GM19238 (cell line): ENCODE data around the gene RAD51.
A peak's percentile ranks its signal among the peaks of the same experiment; 100 is the strongest.

ENCODE experiments used
- DNase-seq: peaks from one replicate; pipeline ENCODE4 v3.0.0; 2011; ENCODE audit warnings: low spot score; ENCODE audit not compliant: insufficient read length

The RAD51 gene

GRCh38 chr15:40762919-40763800 lies 68.2 kb downstream of the RAD51 start:
- peak; percentile 46 for DNase-seq

- peak; percentile 61 for DNase-seq
Measured at GRCh38 chr15:40763801-40764628, 69.0 kb downstream of the RAD51 start, which contains the start of gene GCHFR. Gene GCHFR (plus strand): TSS chr15:40764068. CDS start chr15:40764181, 113 bp downstream.

DNA sequence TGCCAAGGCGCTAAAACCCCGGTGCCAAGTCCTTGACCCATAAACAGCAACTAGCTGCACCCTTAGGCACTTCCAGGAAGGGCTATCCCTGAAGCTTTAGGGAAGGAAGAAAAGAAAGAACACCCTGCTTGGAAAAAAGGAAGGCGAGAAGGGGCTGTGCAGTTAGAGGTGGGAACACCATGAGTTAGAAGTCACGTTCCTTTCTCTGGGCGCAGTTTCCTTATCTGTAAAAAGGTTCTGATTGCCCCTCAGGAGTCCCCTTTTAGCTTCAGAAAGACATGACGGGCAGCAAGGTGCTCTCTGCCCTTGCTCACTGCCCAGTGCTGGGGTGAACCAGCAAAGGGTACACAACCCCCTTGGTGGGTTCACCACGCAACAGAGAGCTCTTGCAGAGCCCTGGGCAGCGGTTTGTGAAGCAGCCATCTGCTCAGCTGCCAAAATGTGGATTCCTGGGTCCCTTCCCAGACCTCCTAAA lies 69.7 kb downstream of the RAD51 start:
- no peak for DNase-seq

DNA sequence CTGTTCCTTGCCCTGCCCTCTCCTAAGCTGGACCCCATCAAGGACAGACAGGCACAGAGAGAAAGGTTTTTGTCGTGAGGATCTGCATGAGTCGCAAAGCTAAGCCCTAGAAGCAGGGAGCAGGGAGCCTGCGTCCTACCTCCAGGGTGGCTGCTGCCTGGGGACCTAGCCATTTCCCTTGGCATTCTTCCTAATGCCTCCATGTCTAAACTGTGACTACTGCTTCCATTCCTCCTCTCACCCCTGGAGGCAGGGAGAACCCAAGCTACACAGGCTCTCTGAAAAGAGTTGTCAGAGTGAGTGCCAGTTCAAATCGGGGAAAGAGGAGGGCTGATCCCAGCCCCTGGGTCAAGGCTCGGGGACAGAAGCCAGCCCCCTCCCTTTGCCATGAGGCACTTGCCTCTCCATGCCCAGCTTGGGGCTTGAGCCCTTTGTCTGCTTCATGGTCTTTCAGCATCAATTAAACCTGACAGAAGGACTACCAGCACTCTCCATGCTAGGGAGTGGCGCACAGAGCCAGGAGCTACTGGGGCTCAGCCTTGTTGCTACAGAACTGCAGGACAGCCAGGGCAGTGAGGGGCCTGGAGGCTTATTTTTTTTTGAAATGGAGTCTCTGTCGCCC lies 71.3 kb downstream of the RAD51 start:
- DNase-seq: no peak

GRCh38 chr15:40766906-40767837 lies 72.2 kb downstream of the RAD51 start:
- no peak for DNase-seq

GRCh38 chr15:40767838-40768500 lies 73.0 kb downstream of the RAD51 start:
- DNase-seq: no peak

- DNase-seq: no peak
Measured at GRCh38 chr15:40768521-40769273, 73.7 kb downstream of the RAD51 start.

- peak; percentile 46 for DNase-seq
Measured at GRCh38 chr15:40769274-40770146, 74.5 kb downstream of the RAD51 start, which contains the start of gene C15orf62. Gene C15orf62 (plus strand): TSS chr15:40769980. CDS start chr15:40770496, 516 bp downstream.

GRCh38 chr15:40770147-40770721 lies 75.3 kb downstream of the RAD51 start:
- DNase-seq: no peak

DNA sequence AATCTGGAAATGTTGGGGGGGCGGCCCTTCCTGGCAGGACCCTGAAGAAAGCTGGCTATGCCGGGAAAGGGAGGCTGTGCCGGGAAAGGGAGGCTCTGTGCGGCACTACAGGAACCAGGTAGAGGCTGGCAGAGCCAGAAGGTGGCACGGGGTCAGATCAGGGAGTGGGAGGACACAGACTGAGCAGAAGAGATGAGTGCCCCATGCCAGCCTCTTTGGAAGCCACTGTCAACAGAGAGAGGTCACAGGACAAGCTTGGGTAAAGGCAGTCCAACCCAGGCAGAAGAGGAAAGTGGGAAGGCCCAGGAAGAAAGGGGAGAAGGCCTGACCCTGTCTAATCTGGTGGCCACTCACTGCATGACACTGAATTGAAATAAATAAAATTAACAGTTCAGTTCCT lies 76.3 kb downstream of the RAD51 start:
- DNase-seq: no peak

- no peak for DNase-seq
Measured at GRCh38 chr15:40772014-40772413, 77.0 kb downstream of the RAD51 start.

DNA sequence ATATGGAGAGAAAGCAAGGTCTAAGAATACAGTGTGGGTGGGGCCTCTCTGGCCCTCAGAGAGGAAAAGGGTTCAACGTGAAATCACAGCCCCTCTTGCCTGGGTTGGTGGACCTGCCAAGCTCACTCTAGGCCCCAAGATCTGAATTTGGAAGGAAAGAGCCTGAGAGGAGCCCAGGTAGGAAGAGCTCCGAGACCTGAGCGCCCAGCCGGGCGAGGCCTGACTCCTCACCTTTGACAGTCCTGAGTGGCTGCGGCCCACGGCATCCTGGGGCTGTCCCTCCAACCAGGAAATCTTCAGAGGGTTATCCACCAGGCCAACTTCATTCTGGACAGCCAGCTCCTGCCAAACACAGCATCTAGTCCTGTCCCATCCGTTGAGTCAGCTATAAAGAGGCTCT lies 78.5 kb downstream of the RAD51 start:
- no peak for DNase-seq

- DNase-seq: no peak
Measured at GRCh38 chr15:40773902-40774301, 78.9 kb downstream of the RAD51 start.

- no peak for DNase-seq
Measured at GRCh38 chr15:40775007-40775406, 80.0 kb downstream of the RAD51 start.

DNA sequence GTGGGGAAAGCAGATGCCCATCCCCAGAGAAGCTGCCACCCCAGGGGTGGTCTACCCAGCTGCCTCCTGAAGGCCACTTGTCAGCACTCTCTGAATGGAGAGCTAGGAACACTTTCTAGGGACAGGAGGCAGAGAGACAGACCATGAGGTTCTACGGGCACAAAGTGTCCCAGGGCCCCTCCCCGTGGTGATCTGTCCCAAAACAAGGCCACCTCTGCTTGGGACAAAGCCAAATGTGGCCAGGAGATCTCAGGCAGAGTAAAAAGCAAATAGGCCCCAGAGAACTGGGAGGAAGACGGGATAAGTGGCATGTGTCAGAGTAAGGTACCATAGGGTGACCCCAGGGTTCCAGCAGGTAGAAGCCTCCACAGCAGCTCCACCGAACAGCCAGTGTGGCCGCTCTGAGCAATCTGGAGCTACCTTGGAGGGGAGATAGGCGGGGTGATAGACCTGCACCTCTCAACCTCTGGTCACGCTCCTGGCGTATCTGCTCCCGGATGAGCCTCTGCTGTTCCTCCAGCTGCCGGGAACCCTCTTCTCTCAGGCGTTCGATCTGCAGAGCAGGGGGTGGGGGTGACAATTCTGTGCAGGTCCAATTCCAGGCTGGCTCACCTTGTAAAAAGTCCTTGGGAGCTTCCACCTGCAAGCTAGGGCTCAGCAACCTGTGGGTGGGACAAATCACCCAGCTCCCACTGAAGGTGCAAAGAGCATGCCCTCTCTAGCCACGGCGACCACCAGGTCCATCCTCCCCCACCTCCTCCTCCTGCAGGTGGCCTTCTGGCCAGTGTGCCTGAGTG lies 81.0 kb downstream of the RAD51 start:
- DNase-seq: no peak

DNA sequence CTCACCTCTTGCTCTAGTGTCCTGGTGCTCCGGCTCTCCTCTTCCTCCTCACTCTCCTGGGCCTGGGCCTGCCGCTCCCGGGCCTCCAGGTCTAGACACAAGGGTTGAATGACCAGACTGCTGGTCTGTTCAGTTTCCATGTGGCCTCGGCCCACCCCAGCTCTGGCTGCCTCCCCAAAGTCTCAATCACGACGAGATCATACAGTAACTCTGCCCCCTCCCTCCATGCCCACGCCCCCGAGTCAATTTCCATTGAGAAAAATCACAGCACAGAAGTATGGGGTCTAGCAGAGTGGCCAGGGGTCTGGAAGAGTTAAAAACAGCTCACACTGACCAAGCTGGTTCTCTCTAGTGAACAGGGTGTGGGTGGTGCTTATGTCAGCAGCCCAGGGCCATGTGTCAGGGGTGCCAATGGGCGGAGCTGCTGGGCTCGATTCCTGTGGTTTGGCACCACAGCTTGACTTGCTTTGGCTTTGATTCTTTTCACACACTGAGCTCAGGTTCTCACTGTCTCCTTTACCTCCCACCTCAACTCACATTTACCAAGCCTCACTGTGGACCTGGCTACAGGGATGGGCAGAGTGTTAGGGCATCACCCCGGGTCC lies 81.7 kb downstream of the RAD51 start:
- DNase-seq: no peak
